Neural cell (in vitro differentiated cells): Measurements from ENCODE around the gene FCN3. TPM values are rescaled to one million over a fixed set of nuclear protein-coding genes. Genes with fewer than 3 reads are reported as not detected.

Experiments used
- H2AFZ ChIP-seq: fragments of 200-600, 300-800 bp; sonication (generic), shearing (Covaris generic); 2 replicates; pipeline ENCODE4 v1.6.0; 2014; ENCODE audit warnings: low read depth, mild to moderate bottlenecking, antibody characterized with exemption, low read length, moderate library complexity
- H3F3A ChIP-seq: fragments of 200-600 bp; shearing (Covaris generic); 2 replicates; pipeline ENCODE4 v1.6.1; 2016; ENCODE audit warnings: mild to moderate bottlenecking, moderate library complexity, mixed read lengths, antibody characterized with exemption, low read length; ENCODE audit not compliant: insufficient read depth, poor library complexity, severe bottlenecking
- H3K27ac ChIP-seq: fragments of 200-600, 300-800 bp; sonication (generic), shearing (Covaris generic); 2 replicates; pipeline ENCODE4 v1.5.1; 2014; ENCODE audit warnings: mild to moderate bottlenecking, low read length, moderate library complexity
- H3K27me3 ChIP-seq: fragments of 300-800, 200-600 bp; sonication (generic), shearing (Covaris generic); 2 replicates; pipeline ENCODE4 v1.6.0; 2014; ENCODE audit warnings: mild to moderate bottlenecking, low read depth, low read length, moderate library complexity; ENCODE audit not compliant: insufficient read depth
- H3K36me3 ChIP-seq: fragments of 300-800, 200-600 bp; sonication (generic), shearing (Covaris generic); 2 replicates; pipeline ENCODE4 v1.5.1; 2014; ENCODE audit warnings: mild to moderate bottlenecking, antibody characterized with exemption, low read length, moderate library complexity; ENCODE audit not compliant: insufficient read depth
- H3K4me2 ChIP-seq: fragments of 300-800, 200-600 bp; sonication (generic), shearing (Covaris generic); 2 replicates; pipeline ENCODE4 v1.6.0; 2014; ENCODE audit warnings: mild to moderate bottlenecking, low read length
- H3K4me3 ChIP-seq: fragments of 300-800, 200-600 bp; sonication (generic), shearing (Covaris generic); 2 replicates; pipeline ENCODE4 v1.5.1; 2014; ENCODE audit warnings: mild to moderate bottlenecking, low read length, moderate library complexity
- H3K79me2 ChIP-seq: fragments of 200-600 bp; shearing (Covaris generic); replicated peaks from 2 replicates; pipeline ENCODE4 v1.6.0; 2014; ENCODE audit warnings: mild to moderate bottlenecking, low read length, moderate library complexity; ENCODE audit not compliant: insufficient read depth
- H3K9ac ChIP-seq: fragments of 300-800, 200-600 bp; sonication (generic), shearing (Covaris generic); 2 replicates; pipeline ENCODE4 v1.6.1; 2016; ENCODE audit warnings: mild to moderate bottlenecking, low read length, mixed read lengths
- H3K9me2 ChIP-seq: fragments of 200-600 bp; shearing (Covaris generic); 2 replicates; pipeline ENCODE4 v1.6.1; 2016; ENCODE audit warnings: mild to moderate bottlenecking, low read length, mixed read lengths; ENCODE audit not compliant: insufficient read depth
- H3K9me3 ChIP-seq: fragments of 200-600, 300-800 bp; sonication (generic), shearing (Covaris generic); 2 replicates; pipeline ENCODE4 v1.6.1; 2016; ENCODE audit warnings: mild to moderate bottlenecking, mixed run types, low read length, moderate library complexity, mixed read lengths
- H4K20me1 ChIP-seq: fragments of 200-600 bp; shearing (Covaris generic); 2 replicates; pipeline ENCODE4 v1.6.1; 2016; ENCODE audit warnings: mild to moderate bottlenecking, mixed run types; ENCODE audit not compliant: insufficient read depth
- CTCF ChIP-seq: fragments of 450-650 bp; IDR thresholded peaks from 2 replicates; pipeline ENCODE4 v1.5.1; 2014; ENCODE audit warnings: antibody characterized with exemption, mild to moderate bottlenecking, moderate library complexity; ENCODE audit not compliant: poor library complexity, severe bottlenecking
- EP300 ChIP-seq: fragments of 450-650 bp; conservative IDR thresholded peaks from 2 replicates; pipeline ENCODE4 v1.6.1; 2014; ENCODE audit warnings: antibody characterized with exemption, mild to moderate bottlenecking, moderate library complexity; ENCODE audit not compliant: poor library complexity, severe bottlenecking
- EZH2 ChIP-seq: fragments of 200-600, 300-800 bp; shearing (Covaris generic), sonication (generic); IDR thresholded peaks from 2 replicates; pipeline ENCODE4 v1.6.1; 2014; ENCODE audit warnings: antibody characterized with exemption, low read length, borderline replicate concordance, mild to moderate bottlenecking; ENCODE audit not compliant: insufficient read depth, poor library complexity, severe bottlenecking
- MXI1 ChIP-seq: fragments of 450-650 bp; conservative IDR thresholded peaks from 2 replicates; pipeline ENCODE4 v1.6.1; 2014; ENCODE audit warnings: antibody characterized with exemption, mild to moderate bottlenecking; ENCODE audit not compliant: poor library complexity, severe bottlenecking
- POLR2AphosphoS5 ChIP-seq: IDR thresholded peaks from 2 replicates; pipeline ENCODE4 v1.6.1; 2012
- RAD21 ChIP-seq: fragments of 450-650 bp; conservative IDR thresholded peaks from 2 replicates; pipeline ENCODE4 v1.6.1; 2014; ENCODE audit warnings: antibody characterized with exemption, mild to moderate bottlenecking, moderate library complexity
- REST ChIP-seq: IDR thresholded peaks from 2 replicates; pipeline ENCODE4 v1.6.1; 2012; ENCODE audit warnings: borderline replicate concordance
- SMC3 ChIP-seq: fragments of 450-650 bp; conservative IDR thresholded peaks from 2 replicates; pipeline ENCODE4 v1.6.1; 2014; ENCODE audit warnings: antibody characterized with exemption, mild to moderate bottlenecking, moderate library complexity; ENCODE audit not compliant: poor library complexity
- TAF1 ChIP-seq: IDR thresholded peaks from 2 replicates; pipeline ENCODE4 v1.6.1; 2012; ENCODE audit warnings: low read depth
- polyA plus RNA-seq: library from polyadenylated mRNA; depleted of rRNA; stranded (reverse); fragments of >200 nt; gene quantifications from 2 replicates; pipeline ENCODE4 v1.2.3, GENCODE V29; 2014

The FCN3 gene
- polyA plus RNA-seq, 1 donor from 2014 or later = not detected

- Histone ChIP-seq H4K20me1 (no peaks in the 10 kb centered on the region), H3K4me2 (no peak overlapping the region), H3K9ac (no peak overlapping the region), H3K27ac (no peak overlapping the region), H3K79me2 (no peaks in the 10 kb centered on the region), H3K9me2 (no peaks in the 10 kb centered on the region), H3F3A (no peaks in the 10 kb centered on the region), H3K9me3 (no peaks in the 10 kb centered on the region), H2AFZ (no peak overlapping the region), H3K27me3 (peaks cover 10% of the 10 kb centered on the region), H3K4me3 (no peak overlapping the region), H3K36me3 (no peaks in the 10 kb centered on the region)
- TF ChIP-seq EP300 (no peak), RAD21 (no peak), CTCF (no peak), TAF1 (no peak), POLR2AphosphoS5 (no peak), EZH2 (no peak), MXI1 (no peak), REST (no peak), SMC3 (no peak)
Observed at GRCh38 chr1:27379564-27380122, 5.0 kb upstream of the FCN3 start.

GRCh38 chr1:27377760-27378495, 3.3 kb upstream of the FCN3 start:
- H3K4me2 ChIP-seq = no peak overlapping the region
- H3K27me3 ChIP-seq = peaks cover 2% of the 10 kb centered on the region
- no peaks in the 10 kb centered on the region for H3K9me2 ChIP-seq
- no peak overlapping the region for H2AFZ ChIP-seq
- H3K36me3 ChIP-seq = no peaks in the 10 kb centered on the region
- no peaks in the 10 kb centered on the region for H4K20me1 ChIP-seq
- no peak overlapping the region for H3K9ac ChIP-seq
- no peaks in the 10 kb centered on the region for H3F3A ChIP-seq
- no peak overlapping the region for H3K4me3 ChIP-seq
- no peaks in the 10 kb centered on the region for H3K79me2 ChIP-seq
- no peaks in the 10 kb centered on the region for H3K9me3 ChIP-seq
- no peak overlapping the region for H3K27ac ChIP-seq
- TF ChIP-seq EP300 = no peak
